DMS153 treated with DMSO at 0.1 percent for 48 hours (cell line): ENCODE measurements around the gene TOP3B.
A peak's percentile ranks its signal among the peaks of the same experiment; 100 is the strongest.

Experiments
- DNase-seq: peaks from one replicate; lab custom pipeline; 2025; ENCODE audit not compliant: unreplicated experiment; lab: John Stamatoyannopoulos, UW

Gene TOP3B

GRCh38 chr22:22011964-22012363 is 29.4 kb upstream of the TOP3B start:
- DNase-seq = no peak

GRCh38 chr22:22010358-22010757 is 27.8 kb upstream of the TOP3B start:
- DNase-seq = no peak

GRCh38 chr22:22009661-22010060 is 27.1 kb upstream of the TOP3B start:
- no peak for DNase-seq

- DNase-seq = no peak
Observed at GRCh38 chr22:22006596-22006990, 24.0 kb upstream of the TOP3B start.

- DNase-seq = no peak
Observed at GRCh38 chr22:22005945-22006595, 23.5 kb upstream of the TOP3B start.

- no peak for DNase-seq
Observed at GRCh38 chr22:22003233-22003632, 20.6 kb upstream of the TOP3B start.

GRCh38 chr22:22002526-22003055 is 20.0 kb upstream of the TOP3B start:
- no peak for DNase-seq

- no peak for DNase-seq
Observed at GRCh38 chr22:22001664-22002525, 19.3 kb upstream of the TOP3B start.

GRCh38 chr22:21998595-21999247 is 16.1 kb upstream of the TOP3B start:
- no peak for DNase-seq

- DNase-seq = no peak
Observed at GRCh38 chr22:21996175-21996720, 13.7 kb upstream of the TOP3B start.

GRCh38 chr22:21995660-21996059 is 13.1 kb upstream of the TOP3B start:
- DNase-seq = no peak

GRCh38 chr22:21994881-21995444 is 12.4 kb upstream of the TOP3B start:
- DNase-seq = no peak

- DNase-seq = no peak
Observed at GRCh38 chr22:21992593-21993237, 10.1 kb upstream of the TOP3B start.

- DNase-seq = no peak
Observed at GRCh38 chr22:21991774-21992173, 9.2 kb upstream of the TOP3B start.

- no peak for DNase-seq
Observed at GRCh38 chr22:21991304-21991596, 8.7 kb upstream of the TOP3B start.

- DNase-seq = no peak
Observed at GRCh38 chr22:21990445-21991303, 8.1 kb upstream of the TOP3B start.

- DNase-seq = peak; percentile 4
Observed at GRCh38 chr22:21989049-21989448, 6.5 kb upstream of the TOP3B start.

GRCh38 chr22:21985214-21985613 is 2.6 kb upstream of the TOP3B start:
- DNase-seq = no peak

GRCh38 chr22:21984793-21985192 is 2.2 kb upstream of the TOP3B start:
- DNase-seq = no peak

- no peak for DNase-seq
Observed at GRCh38 chr22:21981874-21982273, 713 bp downstream of the TOP3B start.
